Renal pelvis (tissue), 4 donors: ENCODE measurements around the gene LPGAT1. TPM values are rescaled to one million over a fixed set of nuclear protein-coding genes. Genes with fewer than 3 reads are reported as not detected.
"Not testable (repeated sequence)": the region's sequence is repeated elsewhere in the genome, so short reads cannot be mapped to it uniquely, and the experiment has no call there.

Source experiments
- DNase-seq: peaks from one replicate; pipeline ENCODE4 v3.0.0-alpha.2; 2013
- polyA plus RNA-seq, 3 donors: library from polyadenylated mRNA; unstranded; fragments of 120-200 nt; gene quantifications; one replicate each; pipeline ENCODE4 v1.2.1, GENCODE V29; 2013; ENCODE audit not compliant: insufficient read length in 3 of 3

LPGAT1 gene
- polyA plus RNA-seq, 3 donors = 20.7 to 27.4 (median 25.7) TPM

- no peak for DNase-seq
These were observed 94.1 kb downstream of the LPGAT1 start for GRCh38 chr1:211736351-211736915.

- DNase-seq = no peak
These were observed 95.1 kb downstream of the LPGAT1 start for GRCh38 chr1:211735208-211736170.

GRCh38 chr1:211734791-211735190 lies 95.8 kb downstream of the LPGAT1 start:
- DNase-seq = no peak

- no peak for DNase-seq
These were observed 96.2 kb downstream of the LPGAT1 start for GRCh38 chr1:211734359-211734758.

- no peak for DNase-seq
These were observed 98.1 kb downstream of the LPGAT1 start for GRCh38 chr1:211732293-211732980.

- DNase-seq = no peak
These were observed 98.9 kb downstream of the LPGAT1 start for GRCh38 chr1:211731456-211732292.

- no peak for DNase-seq
These were observed 100.2 kb downstream of the LPGAT1 start for GRCh38 chr1:211730347-211730746.

GRCh38 chr1:211729238-211729637 lies 101.3 kb downstream of the LPGAT1 start:
- DNase-seq = no peak

GRCh38 chr1:211726467-211726995 lies 104.0 kb downstream of the LPGAT1 start:
- no peak for DNase-seq

GRCh38 chr1:211724687-211725196 lies 105.8 kb downstream of the LPGAT1 start:
- DNase-seq = no peak

GRCh38 chr1:211723273-211723672 lies 107.3 kb downstream of the LPGAT1 start:
- no peak for DNase-seq

- no peak for DNase-seq
These were observed 108.0 kb downstream of the LPGAT1 start for GRCh38 chr1:211722277-211723175.

- DNase-seq = not testable (repeated sequence)
These were observed 114.0 kb downstream of the LPGAT1 start for GRCh38 chr1:211716555-211716954.

GRCh38 chr1:211715971-211716370 lies 114.6 kb downstream of the LPGAT1 start:
- DNase-seq = no peak

- DNase-seq = no peak
These were observed 116.4 kb downstream of the LPGAT1 start for GRCh38 chr1:211714154-211714553.

GRCh38 chr1:211713231-211713630 lies 117.3 kb downstream of the LPGAT1 start:
- DNase-seq = no peak

- no peak for DNase-seq
These were observed 119.3 kb downstream of the LPGAT1 start for GRCh38 chr1:211711315-211711705.

- DNase-seq = no peak
These were observed 119.8 kb downstream of the LPGAT1 start for GRCh38 chr1:211710566-211711314.

- DNase-seq = no peak
These were observed 121.6 kb downstream of the LPGAT1 start for GRCh38 chr1:211708926-211709325.
